Loucy (cell line): ENCODE measurements around the gene MYO10.

Experiments used
- H2AFZ ChIP-seq: fragments of 200-600 bp; sonication (generic); 2 replicates; pipeline ENCODE4 v1.6.0; 2016; ENCODE audit warnings: antibody characterized with exemption, mild to moderate bottlenecking, low read length, moderate library complexity
- H3F3A ChIP-seq: fragments of 200-600 bp; 2 replicates; pipeline ENCODE4 v1.6.0; 2016; ENCODE audit warnings: antibody characterized with exemption, low read depth, mild to moderate bottlenecking
- H3K27me3 ChIP-seq: fragments of 200-600 bp; sonication (generic); 2 replicates; pipeline ENCODE4 v1.6.1; 2014; ENCODE audit warnings: low read length, mild to moderate bottlenecking; ENCODE audit not compliant: insufficient read depth, poor library complexity, severe bottlenecking
- H3K36me3 ChIP-seq: fragments of 200-600 bp; sonication (generic); 2 replicates; pipeline ENCODE4 v1.6.1; 2016; ENCODE audit warnings: low read length; ENCODE audit not compliant: insufficient read depth
- H3K4me1 ChIP-seq: fragments of 200-600 bp; sonication (generic); 2 replicates; pipeline ENCODE4 v1.5.1; 2014; ENCODE audit warnings: low read length, mild to moderate bottlenecking; ENCODE audit not compliant: insufficient read depth, poor library complexity, severe bottlenecking
- H3K4me2 ChIP-seq: fragments of 200-600 bp; sonication (generic); 2 replicates; pipeline ENCODE4 v1.6.0; 2014; ENCODE audit warnings: antibody characterized with exemption, low read length, low read depth, mild to moderate bottlenecking; ENCODE audit not compliant: poor library complexity, severe bottlenecking
- H3K4me3 ChIP-seq: fragments of 200-600 bp; sonication (generic); 2 replicates; pipeline ENCODE4 v1.5.1; 2014; ENCODE audit warnings: low read length, mild to moderate bottlenecking, mixed read lengths; ENCODE audit not compliant: poor library complexity, severe bottlenecking
- H3K79me2 ChIP-seq: fragments of 200-600 bp; sonication (generic); 2 replicates; pipeline ENCODE4 v1.6.1; 2014; ENCODE audit warnings: low read length; ENCODE audit not compliant: insufficient read depth
- H3K9ac ChIP-seq: fragments of 200-600 bp; sonication (generic); 2 replicates; pipeline ENCODE4 v1.6.0; 2014; ENCODE audit warnings: mild to moderate bottlenecking, low read depth, low read length, moderate library complexity; ENCODE audit not compliant: poor library complexity, severe bottlenecking
- H3K9me2 ChIP-seq: fragments of 200-600 bp; sonication (generic); replicated peaks from 2 replicates; pipeline ENCODE4 v1.6.1; 2016; ENCODE audit warnings: low read depth, low read length, mixed read lengths
- H3K9me3 ChIP-seq: fragments of 200-600 bp; sonication (generic); 2 replicates; pipeline ENCODE4 v1.6.1; 2014; ENCODE audit warnings: mild to moderate bottlenecking, antibody characterized with exemption, low read length, low read depth; ENCODE audit not compliant: insufficient read depth
- H4K20me1 ChIP-seq: fragments of 200-600 bp; sonication (generic); 2 replicates; pipeline ENCODE4 v1.6.0; 2014; ENCODE audit warnings: antibody characterized with exemption, low read length, mild to moderate bottlenecking; ENCODE audit not compliant: insufficient read depth, poor library complexity, severe bottlenecking
- EZH2phosphoT487 ChIP-seq: fragments of 200-600 bp; IDR thresholded peaks from 2 replicates; pipeline ENCODE4 v1.6.1; 2018; ENCODE audit warnings: antibody characterized with exemption, mild to moderate bottlenecking, moderate library complexity, borderline replicate concordance
- TF ChIP-seq, protein P1 (sequence below): fragments of 200-600 bp; sonication (generic); conservative IDR thresholded peaks from 2 replicates; pipeline ENCODE4 v1.5.1; 2014; ENCODE audit warnings: mild to moderate bottlenecking, antibody characterized with exemption, low read length

Gene MYO10

DNA sequence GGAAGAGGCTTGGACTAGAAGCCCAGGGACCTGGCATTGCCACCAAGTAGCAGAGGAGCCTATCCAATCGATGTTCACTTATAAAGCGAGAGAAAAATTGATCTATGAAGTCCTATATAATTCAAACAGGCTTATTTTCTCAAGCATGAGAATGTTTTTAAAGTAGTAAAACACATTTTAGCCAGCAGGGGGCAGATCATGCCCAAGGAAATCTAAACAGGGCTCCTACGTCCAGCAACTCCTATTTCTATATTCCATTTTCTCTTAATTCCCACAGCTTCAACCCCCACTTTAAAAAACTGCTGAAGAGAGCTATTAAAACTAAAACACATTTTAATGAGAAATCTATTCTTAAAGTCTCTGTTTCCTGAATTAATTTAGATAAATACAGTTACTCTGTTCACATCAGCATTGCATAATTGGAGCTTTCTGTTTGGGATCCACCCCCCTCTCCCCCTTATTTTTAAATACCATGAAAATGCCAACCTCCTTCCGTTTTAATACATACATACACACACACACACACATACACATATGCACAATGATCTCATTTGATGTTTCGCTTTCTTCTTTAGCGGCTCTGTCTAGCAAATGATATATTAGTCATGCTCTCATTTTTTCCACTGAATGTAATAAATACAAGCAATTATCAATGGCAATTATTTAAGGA lies 144.9 kb downstream of the MYO10 start:
- no peaks in the 10 kb centered on the region for H3K27me3 ChIP-seq
- H3F3A ChIP-seq, result no peaks in the 10 kb centered on the region
- H3K9ac ChIP-seq, result no peak overlapping the region
- H3K4me1 ChIP-seq, result no peaks in the 10 kb centered on the region
- H3K4me2 ChIP-seq, result no peak overlapping the region
- no peak for TF ChIP-seq EZH2phosphoT487
- TF ChIP-seq, protein P1, sequence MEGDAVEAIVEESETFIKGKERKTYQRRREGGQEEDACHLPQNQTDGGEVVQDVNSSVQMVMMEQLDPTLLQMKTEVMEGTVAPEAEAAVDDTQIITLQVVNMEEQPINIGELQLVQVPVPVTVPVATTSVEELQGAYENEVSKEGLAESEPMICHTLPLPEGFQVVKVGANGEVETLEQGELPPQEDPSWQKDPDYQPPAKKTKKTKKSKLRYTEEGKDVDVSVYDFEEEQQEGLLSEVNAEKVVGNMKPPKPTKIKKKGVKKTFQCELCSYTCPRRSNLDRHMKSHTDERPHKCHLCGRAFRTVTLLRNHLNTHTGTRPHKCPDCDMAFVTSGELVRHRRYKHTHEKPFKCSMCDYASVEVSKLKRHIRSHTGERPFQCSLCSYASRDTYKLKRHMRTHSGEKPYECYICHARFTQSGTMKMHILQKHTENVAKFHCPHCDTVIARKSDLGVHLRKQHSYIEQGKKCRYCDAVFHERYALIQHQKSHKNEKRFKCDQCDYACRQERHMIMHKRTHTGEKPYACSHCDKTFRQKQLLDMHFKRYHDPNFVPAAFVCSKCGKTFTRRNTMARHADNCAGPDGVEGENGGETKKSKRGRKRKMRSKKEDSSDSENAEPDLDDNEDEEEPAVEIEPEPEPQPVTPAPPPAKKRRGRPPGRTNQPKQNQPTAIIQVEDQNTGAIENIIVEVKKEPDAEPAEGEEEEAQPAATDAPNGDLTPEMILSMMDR, result peak; percentile 77
- H4K20me1 ChIP-seq, result no peaks in the 10 kb centered on the region
- no peaks in the 10 kb centered on the region for H3K79me2 ChIP-seq
- no peak overlapping the region for H3K4me3 ChIP-seq
- no peaks in the 10 kb centered on the region for H3K9me3 ChIP-seq
- H2AFZ ChIP-seq, result no peak overlapping the region
- H3K36me3 ChIP-seq, result no peaks in the 10 kb centered on the region
- no peaks in the 10 kb centered on the region for H3K9me2 ChIP-seq

DNA sequence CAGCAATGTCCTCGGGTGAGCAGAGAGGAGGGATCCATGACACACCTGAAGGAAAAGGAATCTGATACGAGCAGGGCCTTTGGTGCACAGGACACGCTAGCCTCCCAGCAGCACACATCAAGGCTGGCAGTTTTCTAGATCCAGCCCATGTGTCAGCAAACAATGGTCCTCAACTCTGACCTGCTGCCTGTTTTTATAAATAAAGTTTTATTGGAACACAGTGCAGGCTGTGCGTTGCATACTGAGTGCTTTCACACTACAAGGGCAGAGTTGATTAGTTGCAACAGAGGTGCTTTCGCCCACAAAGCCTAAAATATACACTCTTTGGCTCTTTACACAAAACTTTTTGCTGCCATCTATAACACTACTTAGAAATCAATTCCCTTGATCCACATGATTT lies 147.1 kb downstream of the MYO10 start:
- no peak overlapping the region for H3K4me2 ChIP-seq
- no peak overlapping the region for H3K4me3 ChIP-seq
- TF ChIP-seq EZH2phosphoT487, result no peak
- TF ChIP-seq, protein P1, result no peak
- no peaks in the 10 kb centered on the region for H3F3A ChIP-seq
- no peak overlapping the region for H3K9ac ChIP-seq
- H3K27me3 ChIP-seq, result no peaks in the 10 kb centered on the region
- no peaks in the 10 kb centered on the region for H3K36me3 ChIP-seq
- no peaks in the 10 kb centered on the region for H3K9me2 ChIP-seq
- no peaks in the 10 kb centered on the region for H3K79me2 ChIP-seq
- H3K9me3 ChIP-seq, result no peaks in the 10 kb centered on the region
- H2AFZ ChIP-seq, result no peak overlapping the region
- H3K4me1 ChIP-seq, result no peaks in the 10 kb centered on the region
- no peaks in the 10 kb centered on the region for H4K20me1 ChIP-seq

DNA sequence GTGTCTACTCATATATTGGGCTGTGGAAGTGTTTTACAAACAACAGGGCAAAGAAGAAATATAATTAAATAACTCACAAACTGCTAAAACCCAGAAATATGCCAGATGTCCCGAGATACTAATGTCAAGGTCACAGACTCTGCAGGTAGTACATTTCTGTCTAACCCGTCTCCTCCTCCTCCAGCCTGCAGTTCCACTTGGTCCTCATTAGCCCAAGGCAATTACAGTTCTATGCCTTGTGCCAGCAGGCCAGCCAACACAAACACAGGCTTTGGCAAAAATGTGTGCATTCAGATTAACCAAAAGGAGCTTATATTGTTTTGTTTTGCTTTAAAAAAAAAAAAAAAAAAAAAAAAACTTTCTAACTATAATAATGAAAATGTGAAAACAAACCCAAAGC lies 148.8 kb downstream of the MYO10 start:
- Histone ChIP-seq H3K4me1 (no peaks in the 10 kb centered on the region), H3K4me2 (no peak overlapping the region), H3K9ac (no peak overlapping the region)

More for the DNA sequence above, 148.8 kb downstream of the MYO10 start:
- no peaks in the 10 kb centered on the region for H4K20me1 ChIP-seq
- no peaks in the 10 kb centered on the region for H3K36me3 ChIP-seq
- H3K4me3 ChIP-seq, result no peak overlapping the region
- no peaks in the 10 kb centered on the region for H3F3A ChIP-seq
- TF ChIP-seq EZH2phosphoT487, result no peak
- TF ChIP-seq, protein P1, result no peak
- no peaks in the 10 kb centered on the region for H3K9me2 ChIP-seq
- no peaks in the 10 kb centered on the region for H3K9me3 ChIP-seq
- no peaks in the 10 kb centered on the region for H3K27me3 ChIP-seq
- no peaks in the 10 kb centered on the region for H3K79me2 ChIP-seq
- H2AFZ ChIP-seq, result no peak overlapping the region
